Caco-2 (cell line): ENCODE results near the gene KDM4B. TPM values are rescaled to one million over a fixed set of nuclear protein-coding genes. Genes with fewer than 3 reads are reported as not detected.

Experiments
- BruUV-seq: library from RNA; stranded (reverse); fragments of 400-500 nt; replicated peaks from 2 replicates; lab custom pipeline; 2021; lab: Mats Ljungman, UMichigan
- CTCF ChIA-PET: fragments of 300-600 bp; sonication (Branson Sonifier 250); formaldehyde crosslinking; loops from one replicate; lab custom pipeline; 2022; ENCODE audit warnings: antibody characterized with exemption; lab: Charles Lee
- POLR2A ChIA-PET: fragments of 300-600 bp; sonication (Branson Sonifier 250); formaldehyde crosslinking; loops from one replicate; lab custom pipeline; 2022; ENCODE audit warnings: antibody characterized with exemption; lab: Charles Lee
- DNase-seq, 2 experiments: peaks; one replicate each; pipeline versions ENCODE4 v3.0.0 to v3.0.0-alpha.2; 2020 to 2022
- H3K27me3 ChIP-seq: replicated peaks from 2 replicates; pipeline ENCODE4 v1.6.0; 2011; ENCODE audit warnings: low read length; ENCODE audit not compliant: control insufficient read depth, insufficient read depth
- H3K36me3 ChIP-seq: 2 replicates; pipeline ENCODE4 v1.5.1; 2011; ENCODE audit warnings: low read length; ENCODE audit not compliant: control insufficient read depth, insufficient read depth
- H3K4me1 ChIP-seq: fragments of 250-450 bp; sonication (Bioruptor Pico); 2 replicates; pipeline ENCODE4 v1.5.1; 2020; ENCODE audit warnings: mild to moderate bottlenecking
- H3K4me3 ChIP-seq: 2 replicates; pipeline ENCODE4 v1.5.1; 2011; ENCODE audit warnings: low read depth, mild to moderate bottlenecking, control low read depth, low read length
- H3K9me3 ChIP-seq: fragments of 250-450 bp; sonication (Bioruptor Pico); 2 replicates; pipeline ENCODE4 v1.5.1; 2020; ENCODE audit warnings: mild to moderate bottlenecking, moderate library complexity
- H3K27ac Mint-ChIP-seq: one replicate; pipeline ENCODE4 v1.8.0; 2022; ENCODE audit warnings: mixed read lengths; ENCODE audit not compliant: unreplicated experiment
- H3K27me3 Mint-ChIP-seq: one replicate; pipeline ENCODE4 v1.8.0; 2022; ENCODE audit warnings: mixed read lengths; ENCODE audit not compliant: insufficient read depth, unreplicated experiment
- H3K36me3 Mint-ChIP-seq: one replicate; pipeline ENCODE4 v1.8.0; 2022; ENCODE audit warnings: mild to moderate bottlenecking, mixed read lengths; ENCODE audit not compliant: insufficient read depth, unreplicated experiment
- H3K4me1 Mint-ChIP-seq: one replicate; pipeline ENCODE4 v1.8.0; 2022; ENCODE audit warnings: low read depth, mixed read lengths; ENCODE audit not compliant: unreplicated experiment
- H3K4me3 Mint-ChIP-seq: one replicate; pipeline ENCODE4 v1.8.0; 2022; ENCODE audit warnings: mild to moderate bottlenecking, moderate library complexity, mixed read lengths; ENCODE audit not compliant: unreplicated experiment
- H3K9me3 Mint-ChIP-seq: one replicate; pipeline ENCODE4 v1.8.0; 2022; ENCODE audit warnings: mixed read lengths; ENCODE audit not compliant: unreplicated experiment
- CTCF ChIP-seq, 2 experiments: fragments of 200-600 bp in 1 of 2; IDR thresholded peaks; 1 replicate in 1 of 2; 2 replicates in 1 of 2; pipeline versions ENCODE4 v1.5.1 to v1.8.0; 2011 to 2022; ENCODE audit warnings: antibody characterized with exemption in 1 of 2, control low read depth in 1 of 2, inconsistent platforms in 1 of 2, low read depth in 1 of 2, low read length in 1 of 2, mild to moderate bottlenecking in 1 of 2, moderate library complexity in 1 of 2; ENCODE audit not compliant: insufficient read depth in 1 of 2, severe bottlenecking in 1 of 2, unreplicated experiment in 1 of 2
- intact Hi-C: fragments of 100-400 bp; cut with micrococcal nuclease; formaldehyde crosslinking; loops from one replicate; pipeline ENCODE4 v1.10.0; 2022; ENCODE audit not compliant: unreplicated experiment
- total RNA-seq: library from RNA; stranded (reverse); gene quantifications from 2 replicates; pipeline ENCODE4 v1.2.3, GENCODE V29; 2022

Gene KDM4B
- total RNA-seq, 1 experiment from 2014 or later = 27.4 TPM

GRCh38 chr19:5125797-5126497 lies 157.0 kb downstream of the KDM4B start:
- no peak for TF ChIP-seq CTCF (IDR thresholded peaks at IDR 0.05; ENCODE audit: insufficient read depth in 1 of 2, low read depth in 1 of 2, low read length in 1 of 2, severe bottlenecking in 1 of 2, unreplicated experiment in 1 of 2)
- H3K4me1 Mint-ChIP-seq = peaks cover 10% of the 10 kb centered on the region
- Histone ChIP-seq H3K27me3 (no peaks in the 10 kb centered on the region), H3K36me3 (no peaks in the 10 kb centered on the region), H3K4me3 (no peak overlapping the region), H3K4me1 (no peaks in the 10 kb centered on the region), H3K9me3 (no peaks in the 10 kb centered on the region)
- no peaks in the 10 kb centered on the region for H3K27me3 Mint-ChIP-seq
- DNase-seq = no peak
- ChIA-PET POLR2A (no interaction called here), CTCF (no interaction called here)
- H3K36me3 Mint-ChIP-seq = peaks cover 24% of the 10 kb centered on the region
- intact Hi-C loops = no loop called here
- BruUV-seq = no TSS peak
- no peak overlapping the region for H3K27ac Mint-ChIP-seq
- no peak overlapping the region for H3K4me3 Mint-ChIP-seq
- H3K9me3 Mint-ChIP-seq = no peaks in the 10 kb centered on the region

GRCh38 chr19:5126498-5127223 lies 157.7 kb downstream of the KDM4B start:
- H3K27me3 ChIP-seq = no peaks in the 10 kb centered on the region
- no peak overlapping the region for H3K4me3 Mint-ChIP-seq
- H3K4me1 ChIP-seq = peaks cover 1% of the 10 kb centered on the region
- H3K36me3 Mint-ChIP-seq = peaks cover 27% of the 10 kb centered on the region
- no TSS peak for BruUV-seq
- H3K36me3 ChIP-seq = no peaks in the 10 kb centered on the region
- no peak for DNase-seq
- no peak overlapping the region for H3K27ac Mint-ChIP-seq
- H3K27me3 Mint-ChIP-seq = no peaks in the 10 kb centered on the region
- H3K4me1 Mint-ChIP-seq = peaks cover 10% of the 10 kb centered on the region
- H3K9me3 Mint-ChIP-seq = no peaks in the 10 kb centered on the region
- no peak for TF ChIP-seq CTCF (IDR thresholded peaks at IDR 0.05; ENCODE audit: insufficient read depth in 1 of 2, low read depth in 1 of 2, low read length in 1 of 2, severe bottlenecking in 1 of 2, unreplicated experiment in 1 of 2)
- CTCF ChIA-PET = no interaction called here
- POLR2A ChIA-PET = no interaction called here
- H3K9me3 ChIP-seq = no peaks in the 10 kb centered on the region
- H3K4me3 ChIP-seq = no peak overlapping the region
- intact Hi-C loops = no loop called here

GRCh38 chr19:5127717-5128116 lies 158.8 kb downstream of the KDM4B start:
- BruUV-seq = no TSS peak
- Mint-ChIP-seq H3K4me1 (peaks cover 10% of the 10 kb centered on the region), H3K27me3 (no peaks in the 10 kb centered on the region), H3K27ac (no peak overlapping the region), H3K9me3 (no peaks in the 10 kb centered on the region), H3K4me3 (no peak overlapping the region), H3K36me3 (peaks cover 29% of the 10 kb centered on the region)
- no peak for DNase-seq
- ChIA-PET POLR2A (no interaction called here), CTCF (no interaction called here)
- no peak for TF ChIP-seq CTCF (IDR thresholded peaks at IDR 0.05; ENCODE audit: insufficient read depth in 1 of 2, low read depth in 1 of 2, low read length in 1 of 2, severe bottlenecking in 1 of 2, unreplicated experiment in 1 of 2)
- H3K27me3 ChIP-seq = no peaks in the 10 kb centered on the region
- no peaks in the 10 kb centered on the region for H3K36me3 ChIP-seq
- no peak overlapping the region for H3K4me3 ChIP-seq
- H3K9me3 ChIP-seq = no peaks in the 10 kb centered on the region
- intact Hi-C loops = no loop called here
- peaks cover 11% of the 10 kb centered on the region for H3K4me1 ChIP-seq
